ENCODE data around the gene LMO1. TPM values are rescaled to one million over a fixed set of nuclear protein-coding genes. Genes with fewer than 3 reads are reported as not detected.

LMO1 gene
- total and polyA plus RNA-seq, 9 of the 15 experiments (the other 6 are each of a cell fraction or from before 2014, with no cell fraction given) = not detected

- FAIRE-seq (no peak), DNase-seq (ENCODE audit: extremely low read depth in 1 of 4, low spot score in 3 of 4) (no peak), ATAC-seq (no peak)
- BruUV-seq (replicated peaks) = no TSS peak
- H2AFZ ChIP-seq (ENCODE audit: low read depth, low read length) = no peak overlapping the region
- no peaks in the 10 kb centered on the region for H3K79me2 ChIP-seq (ENCODE audit: control insufficient read depth, insufficient read depth, low read length)
- 0 out of 2 replicates have a peak, but pooled peaks cover under 1% of the 10 kb centered on the region for H4K20me1 ChIP-seq (replicated peaks; ENCODE audit: control insufficient read depth, insufficient read depth, low read length)
- no peaks in the 10 kb centered on the region for H3K9me1 ChIP-seq (ENCODE audit: control insufficient read depth, insufficient read depth, low read length)
- in situ Hi-C loops (cut with MboI) = no loop called here
- intact Hi-C loops (cut with micrococcal nuclease) = no loop called here
- no peaks in the 10 kb centered on the region for H3K4me1 ChIP-seq (replicated peaks in 1 of 2; ENCODE audit: control insufficient read depth in 2 of 2, insufficient read depth in 2 of 2, low read length in 2 of 2)
- H3K27ac ChIP-seq (ENCODE audit: extremely low read depth, low read depth, low read length) = no peak overlapping the region
- no peak overlapping the region for H3K4me3 ChIP-seq
- no peaks in the 10 kb centered on the region for H3K36me3 ChIP-seq (ENCODE audit: control insufficient read depth, insufficient read depth, low read length)
- no peak overlapping the region; a peak in 1 of 4 replicates for H3K9ac ChIP-seq (ENCODE audit: insufficient read depth in 1 of 2, low read depth in 2 of 2, low read length in 2 of 2)
- peaks cover 3 to 43% of the 10 kb centered on the region in 2 experiments; a peak in 4 of 5 replicates for H3K27me3 ChIP-seq (ENCODE audit: control insufficient read depth in 2 of 2, insufficient read depth in 2 of 2, low read length in 2 of 2)
- no peaks in the 10 kb centered on the region for H3K9me3 ChIP-seq (replicated peaks; ENCODE audit: control insufficient read depth, insufficient read depth, low read depth, low read length)
- no peak overlapping the region for H3K4me2 ChIP-seq (ENCODE audit: insufficient read depth, low read length)
- TF ChIP-seq NFATC3 (IDR thresholded peaks at IDR 0.05) = no peak
- TF ChIP-seq, protein P1, sequence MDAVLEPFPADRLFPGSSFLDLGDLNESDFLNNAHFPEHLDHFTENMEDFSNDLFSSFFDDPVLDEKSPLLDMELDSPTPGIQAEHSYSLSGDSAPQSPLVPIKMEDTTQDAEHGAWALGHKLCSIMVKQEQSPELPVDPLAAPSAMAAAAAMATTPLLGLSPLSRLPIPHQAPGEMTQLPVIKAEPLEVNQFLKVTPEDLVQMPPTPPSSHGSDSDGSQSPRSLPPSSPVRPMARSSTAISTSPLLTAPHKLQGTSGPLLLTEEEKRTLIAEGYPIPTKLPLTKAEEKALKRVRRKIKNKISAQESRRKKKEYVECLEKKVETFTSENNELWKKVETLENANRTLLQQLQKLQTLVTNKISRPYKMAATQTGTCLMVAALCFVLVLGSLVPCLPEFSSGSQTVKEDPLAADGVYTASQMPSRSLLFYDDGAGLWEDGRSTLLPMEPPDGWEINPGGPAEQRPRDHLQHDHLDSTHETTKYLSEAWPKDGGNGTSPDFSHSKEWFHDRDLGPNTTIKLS (IDR thresholded peaks at IDR 0.05; ENCODE audit: borderline replicate concordance, low read depth) = no peak
- TF ChIP-seq C11orf30 (IDR thresholded peaks at IDR 0.05; ENCODE audit: low read depth) = no peak
- no peak for TF ChIP-seq SIX5 (IDR thresholded peaks at IDR 0.05; ENCODE audit: borderline replicate concordance in 1 of 2, insufficient read depth in 1 of 2, low read depth in 1 of 2, low read length in 2 of 2)
- TF ChIP-seq ZNF253 (CRISPR knock-in tag; conservative IDR thresholded peaks at IDR 0.05) = no peak
- 2% methylated on average over 8 of the region's 8 CpGs for WGBS (ENCODE audit: insufficient coverage, low coverage, missing lambda C conversion rate)
- ChIA-PET CTCF (ENCODE audit: low intra/inter-chr PET ratio) (no interaction called here), POLR2A (interaction anchor here (0.6 kb wide), 1 partner anchor 10 kb away, joined by 3 read pairs; no protein-coding TSS in a partner anchor)
Observed at GRCh38 chr11:8290081-8290810, 26.6 kb upstream of the LMO1 start.
